CD14-positive monocyte (primary cell): ENCODE results near the gene PRR23E. TPM values are rescaled to one million over a fixed set of nuclear protein-coding genes. Genes with fewer than 3 reads are reported as not detected.
A peak's percentile ranks its signal among the peaks of the same experiment; 100 is the strongest.

Experiments
- DNase-seq, 3 donors: peaks; one replicate each; pipeline ENCODE4 v3.0.0-alpha.2; 2011 to 2022
- H2AFZ ChIP-seq: 2 replicates; pipeline ENCODE4 v1.6.0; 2012; ENCODE audit warnings: mild to moderate bottlenecking, low read depth, low read length, inconsistent platforms; ENCODE audit not compliant: insufficient read depth, poor library complexity, severe bottlenecking
- H3K27ac ChIP-seq, 2 donors: 1 replicate in 1 of 2; 2 replicates in 1 of 2; pipeline ENCODE4 v1.5.1; 2012 to 2013; ENCODE audit warnings: low read length in 2 of 2, control low read depth in 1 of 2, inconsistent platforms in 1 of 2, low read depth in 1 of 2, mild to moderate bottlenecking in 1 of 2
- H3K27me3 ChIP-seq, 2 donors: one replicate each; pipeline versions ENCODE4 v1.6.0 to v1.6.1; 2011 to 2013; ENCODE audit warnings: low read length in 2 of 2; ENCODE audit not compliant: control insufficient read depth in 2 of 2, insufficient read depth in 2 of 2
- H3K36me3 ChIP-seq, 2 donors: replicated peaks in 1 of 2; 1 replicate in 1 of 2; 2 replicates in 1 of 2; pipeline versions ENCODE4 v1.5.1 to v1.6.1; 2012 to 2013; ENCODE audit warnings: low read length in 2 of 2, control low read depth in 1 of 2, inconsistent platforms in 1 of 2, mild to moderate bottlenecking in 1 of 2; ENCODE audit not compliant: insufficient read depth in 2 of 2, control insufficient read depth in 1 of 2
- H3K4me1 ChIP-seq, 2 donors: 1 replicate in 1 of 2; 2 replicates in 1 of 2; pipeline versions ENCODE4 v1.5.1 to v1.6.1; 2012 to 2013; ENCODE audit warnings: low read length in 2 of 2, control low read depth in 1 of 2, inconsistent platforms in 1 of 2, mild to moderate bottlenecking in 1 of 2, moderate library complexity in 1 of 2; ENCODE audit not compliant: insufficient read depth in 2 of 2, control insufficient read depth in 1 of 2
- H3K4me2 ChIP-seq: replicated peaks from 2 replicates; pipeline ENCODE3; 2012; ENCODE audit warnings: low read length, moderate library complexity, mild to moderate bottlenecking; ENCODE audit not compliant: poor library complexity, severe bottlenecking; ENCODE audit errors: extremely low read depth
- H3K4me3 ChIP-seq, 3 experiments: fragments of 200-600 bp in 1 of 3; sonication (generic) in 1 of 3; replicated peaks in 1 of 3; 1 replicate in 2 of 3; 2 replicates in 1 of 3; pipeline ENCODE4 v1.5.1; 2011 to 2013; ENCODE audit warnings: low read length in 3 of 3, mild to moderate bottlenecking in 3 of 3, control low read depth in 2 of 3, low read depth in 2 of 3, inconsistent platforms in 1 of 3, moderate library complexity in 1 of 3
- H3K79me2 ChIP-seq: 2 replicates; pipeline ENCODE4 v1.6.0; 2012; ENCODE audit warnings: mild to moderate bottlenecking, control low read depth, inconsistent platforms, low read length, moderate library complexity; ENCODE audit not compliant: insufficient read depth
- H3K9ac ChIP-seq: 2 replicates; pipeline ENCODE4 v1.6.0; 2017; ENCODE audit warnings: low read length, mild to moderate bottlenecking; ENCODE audit not compliant: insufficient read depth, poor library complexity, severe bottlenecking
- H3K9me3 ChIP-seq, 2 donors: replicated peaks in 1 of 2; 1 replicate in 1 of 2; 2 replicates in 1 of 2; pipeline versions ENCODE4 v1.5.1 to v1.6.1; 2012 to 2013; ENCODE audit warnings: low read length in 2 of 2, control low read depth in 1 of 2; ENCODE audit not compliant: control insufficient read depth in 1 of 2, insufficient read depth in 1 of 2
- H4K20me1 ChIP-seq: 2 replicates; pipeline ENCODE4 v1.6.0; 2012; ENCODE audit warnings: mild to moderate bottlenecking, low read length, control low read depth, moderate library complexity; ENCODE audit not compliant: insufficient read depth
- H3K27ac Mint-ChIP-seq, 7 donors: one replicate each; pipeline ENCODE4 v1.8.0; 2020; ENCODE audit warnings: mild to moderate bottlenecking in 7 of 7, mixed read lengths in 7 of 7, moderate library complexity in 6 of 7, inconsistent platforms in 2 of 7
- H3K27me3 Mint-ChIP-seq, 3 donors: one replicate each; pipeline ENCODE4 v1.8.0; 2021 to 2022; ENCODE audit warnings: low read depth in 3 of 3, mild to moderate bottlenecking in 3 of 3, mixed read lengths in 3 of 3, moderate library complexity in 3 of 3, inconsistent platforms in 1 of 3
- H3K36me3 Mint-ChIP-seq, 2 donors: one replicate each; pipeline ENCODE4 v1.8.0; 2020; ENCODE audit warnings: mixed read lengths in 2 of 2, inconsistent platforms in 1 of 2, mild to moderate bottlenecking in 1 of 2
- H3K4me1 Mint-ChIP-seq: one replicate; pipeline ENCODE4 v1.8.0; 2020; ENCODE audit warnings: mild to moderate bottlenecking, mixed read lengths
- H3K4me3 Mint-ChIP-seq, 2 donors: one replicate each; pipeline ENCODE4 v1.8.0; 2020; ENCODE audit warnings: mild to moderate bottlenecking in 2 of 2, mixed read lengths in 2 of 2, moderate library complexity in 1 of 2
- H3K9me3 Mint-ChIP-seq, 7 donors: one replicate each; pipeline ENCODE4 v1.8.0; 2020 to 2022; ENCODE audit warnings: mixed read lengths in 7 of 7, mild to moderate bottlenecking in 6 of 7, moderate library complexity in 6 of 7, inconsistent platforms in 2 of 7
- WGBS: methylation state at CpG from one replicate; pipeline ENCODE4 v1.1.5; 2013; ENCODE audit warnings: missing lambda C conversion rate; ENCODE audit not compliant: insufficient coverage; 5-methylcytosine and 5-hydroxymethylcytosine counted together
- intact Hi-C, 2 donors: fragments of 100-400 bp; cut with micrococcal nuclease; formaldehyde crosslinking; loops; one replicate each; pipeline versions ENCODE4 v1.15.0 to v1.15.1; 2023
- polyA plus RNA-seq, 3 donors: library from polyadenylated mRNA; depleted of rRNA in 1 of 3; unstranded in 2 of 3; stranded (reverse) in 1 of 3; fragments of 300-500 nt in 2 of 3; fragments of >200 nt in 1 of 3; fragmentation: Illumina TruSeq in 2 of 3; gene quantifications; 1 replicate in 2 of 3; 2 replicates in 1 of 3; pipeline ENCODE4 v1.2.3, GENCODE V29; 2012 to 2021
- TF ChIP-seq, protein P1 (sequence below): fragments of 200-600 bp; IDR thresholded peaks from one replicate; pipeline ENCODE4 v1.8.0; 2022; ENCODE audit warnings: antibody characterized with exemption, mild to moderate bottlenecking

The PRR23E gene
- polyA plus RNA-seq, 3 donors = not detected

DNA sequence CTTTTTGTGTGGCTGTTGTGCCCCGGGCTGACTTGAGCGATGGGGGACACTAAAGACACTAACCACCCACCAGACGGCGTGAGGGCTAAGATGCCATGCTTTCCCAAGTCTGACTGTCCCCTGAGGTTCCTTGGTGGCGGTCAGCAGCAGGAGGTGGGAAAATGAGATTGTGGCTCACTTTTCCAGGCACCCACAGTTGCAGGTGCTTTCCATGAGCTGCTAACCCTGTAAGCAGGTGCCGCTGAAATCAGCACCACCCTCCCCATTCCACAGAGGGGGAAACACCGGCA, 17.7 kb downstream of the PRR23E start:
- no peak for DNase-seq
- Histone ChIP-seq H3K9me3 (no peaks in the 10 kb centered on the region), H3K4me3 (no peak overlapping the region), H3K9ac (no peak overlapping the region), H4K20me1 (no peaks in the 10 kb centered on the region), H2AFZ (peak overlapping the region; percentile 29), H3K36me3 (no peaks in the 10 kb centered on the region), H3K4me2 (no peak overlapping the region), H3K27me3 (no peaks in the 10 kb centered on the region), H3K27ac (no peak overlapping the region), H3K79me2 (peaks cover 21% of the 10 kb centered on the region), H3K4me1 (peaks cover 26 to 37% of the 10 kb centered on the region in 2 donors)
- intact Hi-C loops = no loop called here
- peaks cover 58% of the 10 kb centered on the region for H3K4me1 Mint-ChIP-seq
- WGBS = no CpG with 5 or more reads among the region's 7 CpGs
- H3K4me3 Mint-ChIP-seq = no peak overlapping the region
- TF ChIP-seq, protein P1, sequence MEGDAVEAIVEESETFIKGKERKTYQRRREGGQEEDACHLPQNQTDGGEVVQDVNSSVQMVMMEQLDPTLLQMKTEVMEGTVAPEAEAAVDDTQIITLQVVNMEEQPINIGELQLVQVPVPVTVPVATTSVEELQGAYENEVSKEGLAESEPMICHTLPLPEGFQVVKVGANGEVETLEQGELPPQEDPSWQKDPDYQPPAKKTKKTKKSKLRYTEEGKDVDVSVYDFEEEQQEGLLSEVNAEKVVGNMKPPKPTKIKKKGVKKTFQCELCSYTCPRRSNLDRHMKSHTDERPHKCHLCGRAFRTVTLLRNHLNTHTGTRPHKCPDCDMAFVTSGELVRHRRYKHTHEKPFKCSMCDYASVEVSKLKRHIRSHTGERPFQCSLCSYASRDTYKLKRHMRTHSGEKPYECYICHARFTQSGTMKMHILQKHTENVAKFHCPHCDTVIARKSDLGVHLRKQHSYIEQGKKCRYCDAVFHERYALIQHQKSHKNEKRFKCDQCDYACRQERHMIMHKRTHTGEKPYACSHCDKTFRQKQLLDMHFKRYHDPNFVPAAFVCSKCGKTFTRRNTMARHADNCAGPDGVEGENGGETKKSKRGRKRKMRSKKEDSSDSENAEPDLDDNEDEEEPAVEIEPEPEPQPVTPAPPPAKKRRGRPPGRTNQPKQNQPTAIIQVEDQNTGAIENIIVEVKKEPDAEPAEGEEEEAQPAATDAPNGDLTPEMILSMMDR = no peak
- H3K36me3 Mint-ChIP-seq = no peaks in the 10 kb centered on the region
- H3K9me3 Mint-ChIP-seq = peaks cover 0 to 2% (median 0%) of the 10 kb centered on the region in 7 donors
- peaks cover 0 to 3% (median 0%) of the 10 kb centered on the region in 3 donors for H3K27me3 Mint-ChIP-seq
- H3K27ac Mint-ChIP-seq = no peak overlapping the region

DNA sequence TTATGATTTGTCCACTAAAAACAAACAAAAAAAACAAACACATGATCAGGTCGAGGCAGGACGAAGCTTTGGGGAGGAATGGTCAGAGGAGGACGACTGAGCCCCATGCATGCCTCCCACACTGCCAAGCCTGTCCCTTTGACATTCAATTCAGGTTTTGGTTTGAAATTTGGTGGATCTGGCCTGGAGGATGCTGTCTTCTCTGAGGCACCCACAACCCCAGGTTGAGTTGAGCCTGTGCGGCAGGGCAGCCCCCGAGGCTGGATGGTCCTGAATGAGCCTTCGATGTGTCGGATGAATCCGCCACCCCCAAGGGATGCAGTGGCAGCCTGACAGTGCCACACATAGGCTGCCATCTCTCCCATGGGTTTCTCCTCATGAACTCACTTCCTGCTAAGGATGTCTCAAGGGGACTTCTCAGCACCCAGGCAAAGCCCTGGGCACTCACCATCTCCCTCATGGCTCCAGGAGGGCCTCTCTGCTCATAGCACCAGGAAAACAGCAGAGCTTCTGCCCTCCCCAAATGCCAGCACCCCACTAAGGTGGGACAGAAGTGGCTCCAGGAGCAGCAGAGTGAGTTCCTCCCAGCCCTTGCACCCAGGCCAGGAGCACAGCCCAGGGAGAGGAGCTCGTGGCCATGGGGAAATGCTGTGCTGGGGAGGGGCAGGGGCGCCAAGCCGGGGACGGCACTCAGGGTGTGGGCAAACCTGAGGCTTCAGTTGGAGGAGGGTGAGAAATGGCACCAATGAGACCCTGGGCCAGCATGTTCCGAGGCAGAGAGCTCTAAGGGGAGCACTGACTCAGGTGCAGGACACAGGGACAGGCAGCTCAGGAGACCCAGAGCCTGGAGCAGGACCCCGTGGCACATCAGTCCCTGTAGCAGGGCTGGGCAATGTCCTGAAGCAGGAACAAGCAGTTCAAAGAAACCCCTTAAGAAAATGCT, 18.5 kb downstream of the PRR23E start:
- peak in 1 of 3 donors; percentile 0 for DNase-seq
- no peaks in the 10 kb centered on the region for H3K27me3 ChIP-seq
- peaks cover 57% of the 10 kb centered on the region for H3K4me1 Mint-ChIP-seq
- H3K9ac ChIP-seq = no peak overlapping the region
- TF ChIP-seq, protein P1 = no peak
- H3K4me2 ChIP-seq = no peak overlapping the region
- no peaks in the 10 kb centered on the region for H4K20me1 ChIP-seq
- no peak overlapping the region for H2AFZ ChIP-seq
- no peaks in the 10 kb centered on the region for H3K9me3 ChIP-seq
- intact Hi-C loops = no loop called here
- H3K27ac Mint-ChIP-seq = peak overlapping the region in 1 of 7 donors; percentile 54
- H3K4me3 Mint-ChIP-seq = no peak overlapping the region
- H3K27ac ChIP-seq = no peak overlapping the region
- H3K4me3 ChIP-seq = no peak overlapping the region
- peaks cover 0 to 3% (median 0%) of the 10 kb centered on the region in 3 donors for H3K27me3 Mint-ChIP-seq
- no peaks in the 10 kb centered on the region for H3K36me3 ChIP-seq
- H3K9me3 Mint-ChIP-seq = peaks cover 0 to 2% (median 0%) of the 10 kb centered on the region in 7 donors
- 69% methylated on average over 11 of the region's 14 CpGs for WGBS
- no peaks in the 10 kb centered on the region for H3K36me3 Mint-ChIP-seq
- H3K79me2 ChIP-seq = peaks cover 25% of the 10 kb centered on the region
- peaks cover 23 to 36% of the 10 kb centered on the region in 2 donors for H3K4me1 ChIP-seq
